Endothelial cell of umbilical vein (primary cell): ENCODE data around the gene GNMT. TPM values are rescaled to one million over a fixed set of nuclear protein-coding genes. Genes with fewer than 3 reads are reported as not detected.

Experiments
- BruUV-seq: library from RNA; stranded (reverse); fragments of 400-500 nt; replicated peaks from 2 replicates; lab custom pipeline; 2021; lab: Mats Ljungman, UMichigan
- CTCF ChIA-PET: fragments of 300-600, 350-600 bp; sonication (Branson Sonifier 250); formaldehyde crosslinking; loops from one replicate; lab custom pipeline; 2021; ENCODE audit warnings: antibody characterized with exemption, inconsistent platforms; lab: Charles Lee
- POLR2A ChIA-PET: fragments of 300-600, 350-600 bp; sonication (Branson Sonifier 250); formaldehyde crosslinking; loops from one replicate; lab custom pipeline; 2021; ENCODE audit warnings: antibody characterized with exemption, inconsistent platforms; lab: Charles Lee
- DNase-seq: peaks from one replicate; pipeline ENCODE4 v3.0.0-alpha.2; 2011; ENCODE audit warnings: low read depth, low spot score
- FAIRE-seq: peaks from 2 replicates; lab custom pipeline; 2011; peaks lifted over from hg19 to GRCh38; lab: Jason Lieb, UNC
- H2AFZ ChIP-seq: 2 replicates; pipeline ENCODE4 v1.6.0; 2012; ENCODE audit warnings: low read depth, low read length, control low read depth, inconsistent platforms
- H3K27ac ChIP-seq: 2 replicates; pipeline ENCODE4 v1.5.1; 2011; ENCODE audit warnings: low read depth, mild to moderate bottlenecking, control low read depth, low read length, moderate library complexity; ENCODE audit not compliant: insufficient read depth
- H3K27me3 ChIP-seq, 2 experiments: 2 replicates each; pipeline versions ENCODE4 v1.6.0 to v1.6.1; 2011; ENCODE audit warnings: low read length in 2 of 2, mixed read lengths in 1 of 2; ENCODE audit not compliant: control insufficient read depth in 2 of 2, insufficient read depth in 2 of 2
- H3K36me3 ChIP-seq, 2 experiments: 2 replicates in 1 of 2; 3 replicates in 1 of 2; pipeline ENCODE4 v1.5.1; 2011; ENCODE audit warnings: low read length in 2 of 2, mild to moderate bottlenecking in 1 of 2, moderate library complexity in 1 of 2; ENCODE audit not compliant: control insufficient read depth in 2 of 2, insufficient read depth in 2 of 2; ENCODE audit errors: extremely low read depth in 1 of 2
- H3K4me1 ChIP-seq: 3 replicates; pipeline ENCODE4 v1.5.1; 2011; ENCODE audit warnings: mild to moderate bottlenecking, low read length; ENCODE audit not compliant: control insufficient read depth, insufficient read depth; ENCODE audit errors: extremely low read depth
- H3K4me2 ChIP-seq: 2 replicates; pipeline ENCODE4 v1.6.1; 2011; ENCODE audit warnings: low read length, control low read depth, mixed read lengths; ENCODE audit not compliant: insufficient read depth
- H3K4me3 ChIP-seq, 3 experiments: fragments of 200-600 bp in 1 of 3; sonication (generic), shearing (Covaris generic) in 1 of 3; replicated peaks in 1 of 3; 2 replicates each; pipeline ENCODE4 v1.5.1; 2011 to 2016; ENCODE audit warnings: control low read depth in 3 of 3, low read length in 3 of 3, mild to moderate bottlenecking in 2 of 3, inconsistent platforms in 1 of 3, low read depth in 1 of 3, moderate library complexity in 1 of 3; ENCODE audit not compliant: insufficient read depth in 1 of 3
- H3K79me2 ChIP-seq: 2 replicates; pipeline ENCODE4 v1.6.0; 2012; ENCODE audit warnings: low read length, inconsistent platforms; ENCODE audit not compliant: control insufficient read depth, insufficient read depth
- H3K9ac ChIP-seq: replicated peaks from 2 replicates; pipeline ENCODE3; 2011; ENCODE audit warnings: low read length, control low read depth; ENCODE audit not compliant: insufficient read depth; ENCODE audit errors: extremely low read depth
- H3K9me1 ChIP-seq: replicated peaks from 3 replicates; pipeline ENCODE4 v1.6.0; 2011; ENCODE audit warnings: mild to moderate bottlenecking, low read length; ENCODE audit not compliant: control insufficient read depth, insufficient read depth; ENCODE audit errors: extremely low read depth
- H3K9me3 ChIP-seq: replicated peaks from 2 replicates; pipeline ENCODE4 v1.5.1; 2012; ENCODE audit warnings: low read length, inconsistent platforms; ENCODE audit not compliant: control insufficient read depth, insufficient read depth
- H4K20me1 ChIP-seq: replicated peaks from 2 replicates; pipeline ENCODE3; 2011; ENCODE audit warnings: mild to moderate bottlenecking, low read length; ENCODE audit not compliant: control insufficient read depth, insufficient read depth; ENCODE audit errors: extremely low read depth
- EZH2 ChIP-seq: IDR thresholded peaks from 2 replicates; pipeline ENCODE4 v1.6.1; 2012; ENCODE audit warnings: borderline replicate concordance, low read depth, mild to moderate bottlenecking, moderate library complexity, low read length, inconsistent platforms; ENCODE audit not compliant: severe bottlenecking
- FOS ChIP-seq: IDR thresholded peaks from 2 replicates; pipeline ENCODE4 v1.6.1; 2011; ENCODE audit warnings: mild to moderate bottlenecking, low read length, moderate library complexity, borderline replicate concordance; ENCODE audit not compliant: insufficient read depth
- GATA2 ChIP-seq: IDR thresholded peaks from 2 replicates; pipeline ENCODE4 v1.7.0; 2011; ENCODE audit warnings: low read depth, mild to moderate bottlenecking, moderate library complexity, mixed read lengths, low read length; ENCODE audit not compliant: insufficient read length, insufficient read depth
- JUN ChIP-seq: IDR thresholded peaks from 2 replicates; pipeline ENCODE4 v1.6.1; 2011; ENCODE audit warnings: borderline replicate concordance, low read depth; ENCODE audit not compliant: insufficient read length, insufficient read depth
- MYC ChIP-seq: IDR thresholded peaks from one replicate; pipeline ENCODE4 v1.6.1; 2011; ENCODE audit warnings: mild to moderate bottlenecking, low read depth, low read length
- POLR2A ChIP-seq: IDR thresholded peaks from 2 replicates; pipeline ENCODE4 v1.6.1; 2012; ENCODE audit warnings: low read depth, mild to moderate bottlenecking, control low read depth, low read length
- POLR2AphosphoS5 ChIP-seq: IDR thresholded peaks from 2 replicates; pipeline ENCODE4 v1.6.1; 2012; ENCODE audit warnings: low read depth, mild to moderate bottlenecking, control low read depth, low read length, moderate library complexity; ENCODE audit not compliant: insufficient read depth
- dilution Hi-C: fragments of 300-500 bp; cut with MboI; formaldehyde crosslinking; loops from one replicate; pipeline ENCODE4 v1.15.0; 2019; ENCODE audit warnings: low sequenced_read_pairs; ENCODE audit not compliant: extremely low pct_ligation_motif_present
- intact Hi-C: fragments of 100-400 bp; cut with micrococcal nuclease; formaldehyde crosslinking; loops from one replicate; pipeline ENCODE4 v1.10.0; 2022
- polyA plus RNA-seq, 4 experiments: library from polyadenylated mRNA; depleted of rRNA in 3 of 4; stranded (reverse) in 3 of 4; unstranded in 1 of 4; fragments of >200 nt; gene quantifications; 2 replicates each; pipeline versions ENCODE4 v1.2.1 to v1.2.3, GENCODE V29; 2011 to 2012; ENCODE audit warnings: missing spikeins in 1 of 4
- total RNA-seq: library from RNA; stranded (reverse); gene quantifications from 2 replicates; pipeline ENCODE4 v1.2.3, GENCODE V29; 2021
- TF ChIP-seq, protein P1 (sequence below): IDR thresholded peaks from 2 replicates; pipeline ENCODE4 v1.6.1; 2011; ENCODE audit not compliant: insufficient read depth, insufficient read length
- TF ChIP-seq, protein P2 (sequence below), 2 donors: IDR thresholded peaks; 1 replicate in 1 of 2; 2 replicates in 1 of 2; pipeline ENCODE4 v1.5.1; 2011; ENCODE audit warnings: low read length in 2 of 2, mild to moderate bottlenecking in 2 of 2, moderate library complexity in 2 of 2, control low read depth in 1 of 2, inconsistent platforms in 1 of 2, low read depth in 1 of 2; ENCODE audit not compliant: insufficient read depth in 1 of 2; ENCODE audit errors: extremely low read depth in 1 of 2

The GNMT gene
- total and polyA plus RNA-seq, 2 donors (not counting 3 experiments of a cell fraction or from before 2014, with no cell fraction given), result 0.41 to 1.2 TPM

DNA sequence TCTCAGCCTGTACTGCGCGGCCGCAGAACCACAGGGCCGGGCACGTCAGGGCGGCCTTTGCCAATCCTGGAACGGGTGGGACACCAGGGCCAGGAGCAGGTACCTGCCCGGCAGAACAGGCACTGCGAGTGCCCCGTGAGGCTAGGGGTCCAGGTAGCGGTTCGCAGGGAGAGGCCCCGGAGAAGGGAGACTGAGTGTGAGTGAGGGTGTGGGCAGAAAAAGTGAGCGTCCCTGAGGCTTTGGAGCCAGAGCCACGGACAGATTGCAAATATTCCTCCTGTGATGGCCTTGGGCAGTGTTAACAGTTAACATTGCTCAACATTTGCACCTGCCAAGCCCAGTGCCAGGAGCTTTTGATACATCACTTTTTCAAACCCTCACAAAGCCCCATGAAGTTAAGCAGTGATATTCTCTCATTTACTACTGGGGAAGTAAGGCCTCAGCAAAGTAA lies 491 bp downstream of the GNMT start:
- no peak for DNase-seq
- Histone ChIP-seq H3K4me2 (peak overlapping the region; percentile 72), H4K20me1 (no peaks in the 10 kb centered on the region), H3K27ac (no peak overlapping the region), H3K79me2 (no peaks in the 10 kb centered on the region), H3K4me1 (peaks cover 10% of the 10 kb centered on the region), H3K36me3 (peaks cover 0 to 10% of the 10 kb centered on the region in 2 experiments), H3K27me3 (no peaks in the 10 kb centered on the region), H3K9ac (no peak overlapping the region), H3K9me3 (no peaks in the 10 kb centered on the region), H2AFZ (peak overlapping the region; percentile 44), H3K4me3 (peak overlapping the region; percentile 10 to 38 (median 30)), H3K9me1 (no peaks in the 10 kb centered on the region)
- FAIRE-seq, result peak; percentile 8
- POLR2A ChIA-PET, result no interaction called here
- CTCF ChIA-PET, result interaction anchor here (0.9 to 2.8 kb wide), 3 partner anchors 23 to 183 kb away, joined by 3 to 9 read pairs (median 3); partner anchors contain the start of gene PPP2R5D
- BruUV-seq, result no TSS peak
- TF ChIP-seq POLR2A, result no peak
- TF ChIP-seq GATA2, result no peak
- TF ChIP-seq JUN, result no peak
- TF ChIP-seq MYC, result no peak
- TF ChIP-seq, protein P1, sequence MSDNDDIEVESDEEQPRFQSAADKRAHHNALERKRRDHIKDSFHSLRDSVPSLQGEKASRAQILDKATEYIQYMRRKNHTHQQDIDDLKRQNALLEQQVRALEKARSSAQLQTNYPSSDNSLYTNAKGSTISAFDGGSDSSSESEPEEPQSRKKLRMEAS, result no peak
- TF ChIP-seq, protein P2, sequence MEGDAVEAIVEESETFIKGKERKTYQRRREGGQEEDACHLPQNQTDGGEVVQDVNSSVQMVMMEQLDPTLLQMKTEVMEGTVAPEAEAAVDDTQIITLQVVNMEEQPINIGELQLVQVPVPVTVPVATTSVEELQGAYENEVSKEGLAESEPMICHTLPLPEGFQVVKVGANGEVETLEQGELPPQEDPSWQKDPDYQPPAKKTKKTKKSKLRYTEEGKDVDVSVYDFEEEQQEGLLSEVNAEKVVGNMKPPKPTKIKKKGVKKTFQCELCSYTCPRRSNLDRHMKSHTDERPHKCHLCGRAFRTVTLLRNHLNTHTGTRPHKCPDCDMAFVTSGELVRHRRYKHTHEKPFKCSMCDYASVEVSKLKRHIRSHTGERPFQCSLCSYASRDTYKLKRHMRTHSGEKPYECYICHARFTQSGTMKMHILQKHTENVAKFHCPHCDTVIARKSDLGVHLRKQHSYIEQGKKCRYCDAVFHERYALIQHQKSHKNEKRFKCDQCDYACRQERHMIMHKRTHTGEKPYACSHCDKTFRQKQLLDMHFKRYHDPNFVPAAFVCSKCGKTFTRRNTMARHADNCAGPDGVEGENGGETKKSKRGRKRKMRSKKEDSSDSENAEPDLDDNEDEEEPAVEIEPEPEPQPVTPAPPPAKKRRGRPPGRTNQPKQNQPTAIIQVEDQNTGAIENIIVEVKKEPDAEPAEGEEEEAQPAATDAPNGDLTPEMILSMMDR (IDR thresholded peaks at IDR 0.05; ENCODE audit: extremely low read depth in 1 of 2, insufficient read depth in 1 of 2, low read depth in 1 of 2, low read length in 2 of 2), result no peak
- TF ChIP-seq EZH2, result no peak
- TF ChIP-seq POLR2AphosphoS5, result no peak
- no peak for TF ChIP-seq FOS
- dilution Hi-C loops (no loop called here), intact Hi-C loops (loop anchor here (2.0 to 5.0 kb wide), 4 partner anchors 18 to 60 kb away; partner anchors contain the start of genes CNPY3, KLHDC3, MEA1 and PEX6)
